CD4-positive, alpha-beta T cell treated with Interleukin-4 for 4 hours (primary cell): ENCODE data around the gene TMEM39A.

ENCODE experiments used
- DNase-seq: peaks from one replicate; pipeline ENCODE4 v3.0.0-alpha.2; 2020

TMEM39A gene

GRCh38 chr3:119463171-119464169 is at the start of gene TMEM39A:
Gene TMEM39A (minus strand): TSS chr3:119463615. CDS start chr3:119462074, 1,541 bp downstream.
- DNase-seq, result peak; percentile 97

- DNase-seq, result no peak
Measured at GRCh38 chr3:119510690-119511089, 47.3 kb upstream of the TMEM39A start.

GRCh38 chr3:119508172-119508845 is 44.9 kb upstream of the TMEM39A start:
- peak; percentile 12 for DNase-seq

GRCh38 chr3:119507404-119507803 is 44.0 kb upstream of the TMEM39A start:
- no peak for DNase-seq

GRCh38 chr3:119506631-119507030 is 43.2 kb upstream of the TMEM39A start:
- no peak for DNase-seq

GRCh38 chr3:119500901-119501300 is 37.5 kb upstream of the TMEM39A start:
- DNase-seq, result no peak

- DNase-seq, result no peak
Measured at GRCh38 chr3:119500265-119500664, 36.9 kb upstream of the TMEM39A start.

- peak; percentile 97 for DNase-seq
Measured at GRCh38 chr3:119498186-119499011, 35.0 kb upstream of the TMEM39A start, which contains the start of gene TIMMDC1. Gene TIMMDC1 (plus strand): TSS chr3:119498547. CDS start chr3:119498734, 187 bp downstream.

GRCh38 chr3:119497820-119498185 is 34.4 kb upstream of the TMEM39A start:
- DNase-seq, result no peak

- no peak for DNase-seq
Measured at GRCh38 chr3:119494597-119494996, 31.2 kb upstream of the TMEM39A start.

GRCh38 chr3:119492810-119493209 is 29.4 kb upstream of the TMEM39A start:
- DNase-seq, result no peak

GRCh38 chr3:119492128-119492527 is 28.7 kb upstream of the TMEM39A start:
- DNase-seq, result no peak

GRCh38 chr3:119490153-119490552 is 26.7 kb upstream of the TMEM39A start:
- DNase-seq, result no peak

GRCh38 chr3:119485563-119485962 is 22.1 kb upstream of the TMEM39A start:
- DNase-seq, result no peak

GRCh38 chr3:119483101-119483500 is 19.7 kb upstream of the TMEM39A start:
- no peak for DNase-seq

- no peak for DNase-seq
Measured at GRCh38 chr3:119481079-119481478, 17.7 kb upstream of the TMEM39A start.

GRCh38 chr3:119470866-119471265 is 7.5 kb upstream of the TMEM39A start:
- DNase-seq, result no peak

- DNase-seq, result peak; percentile 4
Measured at GRCh38 chr3:119469418-119470189, 6.2 kb upstream of the TMEM39A start.

- DNase-seq, result no peak
Measured at GRCh38 chr3:119468041-119468440, 4.6 kb upstream of the TMEM39A start.

- DNase-seq, result no peak
Measured at GRCh38 chr3:119457246-119457645, 6.2 kb downstream of the TMEM39A start.

- no peak for DNase-seq
Measured at GRCh38 chr3:119456469-119456868, 6.9 kb downstream of the TMEM39A start.

GRCh38 chr3:119453822-119454221 is 9.6 kb downstream of the TMEM39A start:
- DNase-seq, result no peak
